DOHH2 (cell line): Measurements from ENCODE around the gene TMEM217.

Experiments
- EZH2phosphoT487 ChIP-seq: fragments of 200-600 bp; sonication (generic); IDR thresholded peaks from 2 replicates; pipeline ENCODE4 v1.6.1; 2017; ENCODE audit warnings: borderline replicate concordance, mild to moderate bottlenecking, antibody characterized with exemption, low read length, moderate library complexity, mixed read lengths
- TF ChIP-seq, protein P1 (sequence below): fragments of 200-600 bp; sonication (generic); IDR thresholded peaks from one replicate; pipeline ENCODE4 v1.5.1; 2014; ENCODE audit warnings: antibody characterized with exemption, mild to moderate bottlenecking, low read depth, low read length; ENCODE audit not compliant: poor library complexity, severe bottlenecking

DNA sequence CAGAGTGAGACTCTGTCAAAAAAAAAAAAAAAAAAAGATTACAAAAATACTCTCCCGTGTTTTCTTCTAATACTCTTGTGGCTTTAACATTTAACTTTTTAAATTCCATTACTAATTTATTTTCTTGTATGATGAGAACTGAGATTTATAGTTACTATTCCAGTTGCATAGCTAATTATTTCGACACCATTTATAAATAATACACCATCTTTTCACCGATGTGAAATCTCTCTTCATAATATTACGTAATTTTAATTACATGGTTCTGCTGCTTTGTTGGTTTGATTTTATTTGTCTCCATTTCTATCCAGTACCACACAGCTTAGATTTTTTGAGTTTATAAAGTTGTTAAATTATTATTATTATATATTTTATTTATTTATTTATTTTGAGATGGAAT lies 42.0 kb upstream of the TMEM217 start:
- TF ChIP-seq, protein P1, sequence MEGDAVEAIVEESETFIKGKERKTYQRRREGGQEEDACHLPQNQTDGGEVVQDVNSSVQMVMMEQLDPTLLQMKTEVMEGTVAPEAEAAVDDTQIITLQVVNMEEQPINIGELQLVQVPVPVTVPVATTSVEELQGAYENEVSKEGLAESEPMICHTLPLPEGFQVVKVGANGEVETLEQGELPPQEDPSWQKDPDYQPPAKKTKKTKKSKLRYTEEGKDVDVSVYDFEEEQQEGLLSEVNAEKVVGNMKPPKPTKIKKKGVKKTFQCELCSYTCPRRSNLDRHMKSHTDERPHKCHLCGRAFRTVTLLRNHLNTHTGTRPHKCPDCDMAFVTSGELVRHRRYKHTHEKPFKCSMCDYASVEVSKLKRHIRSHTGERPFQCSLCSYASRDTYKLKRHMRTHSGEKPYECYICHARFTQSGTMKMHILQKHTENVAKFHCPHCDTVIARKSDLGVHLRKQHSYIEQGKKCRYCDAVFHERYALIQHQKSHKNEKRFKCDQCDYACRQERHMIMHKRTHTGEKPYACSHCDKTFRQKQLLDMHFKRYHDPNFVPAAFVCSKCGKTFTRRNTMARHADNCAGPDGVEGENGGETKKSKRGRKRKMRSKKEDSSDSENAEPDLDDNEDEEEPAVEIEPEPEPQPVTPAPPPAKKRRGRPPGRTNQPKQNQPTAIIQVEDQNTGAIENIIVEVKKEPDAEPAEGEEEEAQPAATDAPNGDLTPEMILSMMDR, result no peak
- TF ChIP-seq EZH2phosphoT487, result no peak
